ENCODE data around the gene VPS26B.

VPS26B gene

DNA sequence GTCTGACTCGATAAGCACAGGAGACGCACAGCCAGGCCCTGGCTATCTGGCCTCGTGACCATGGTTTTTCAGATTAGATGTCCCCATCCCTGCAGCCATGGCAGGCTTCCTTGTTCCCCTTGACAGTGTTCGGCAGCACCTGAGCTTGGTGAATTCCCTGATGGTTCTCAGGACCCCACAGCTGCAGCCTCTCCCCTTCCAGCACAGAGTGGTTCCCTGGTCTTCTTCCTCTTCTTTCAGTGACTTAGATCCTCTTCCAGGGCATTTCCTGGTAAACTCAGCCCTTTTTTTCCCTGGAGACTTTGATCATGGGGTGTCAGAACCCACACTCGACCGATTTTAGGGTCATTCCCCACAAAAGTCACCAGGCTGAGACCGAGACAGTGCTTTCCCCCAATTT lies 66.2 kb downstream of the VPS26B start:
- DNase-seq (ENCODE audit: low read depth), result no peak
- H3K4me3 ChIP-seq (ENCODE audit: low read length), result no peak overlapping the region
- TF ChIP-seq CTCF (conservative IDR thresholded peaks at IDR 0.05; ENCODE audit: low read length), result no peak

- no peak for TF ChIP-seq CTCF (conservative IDR thresholded peaks at IDR 0.05; ENCODE audit: low read length)
Measured at GRCh38 chr11:134291196-134291595, 66.7 kb downstream of the VPS26B start.

DNA sequence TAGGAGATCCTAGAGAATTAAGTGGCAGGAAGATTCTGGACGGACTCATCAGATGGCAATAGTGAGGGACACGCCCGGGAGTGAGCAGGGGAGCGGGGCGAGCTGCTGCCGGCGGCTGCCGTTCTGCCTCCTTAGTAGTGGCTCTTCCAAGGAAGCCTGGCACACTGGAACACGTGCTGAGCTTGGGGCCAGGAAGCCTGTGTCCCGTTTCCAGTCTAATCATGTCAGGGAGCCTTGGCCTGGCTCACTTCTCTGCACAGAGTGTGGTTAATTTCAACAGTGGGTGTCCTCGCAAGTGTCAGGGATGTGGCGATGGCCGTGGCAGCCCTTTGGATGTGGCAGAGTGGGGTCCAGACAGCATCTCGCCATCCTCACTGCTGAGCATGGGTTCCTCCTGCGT lies 68.2 kb downstream of the VPS26B start:
- no peak for DNase-seq (ENCODE audit: low read depth)
- no peak overlapping the region for H3K4me3 ChIP-seq (ENCODE audit: low read length)
- no peak for TF ChIP-seq CTCF (conservative IDR thresholded peaks at IDR 0.05; ENCODE audit: low read length)

More at GRCh38 chr11:134291196-134291595, 66.7 kb downstream of the VPS26B start:
- H3K4me3 ChIP-seq (ENCODE audit: low read length), result no peak overlapping the region
- DNase-seq (ENCODE audit: low read depth), result no peak

- no peak overlapping the region for H3K4me3 ChIP-seq (ENCODE audit: low read length)
- no peak for DNase-seq (ENCODE audit: low read depth)
- no peak for TF ChIP-seq CTCF (conservative IDR thresholded peaks at IDR 0.05; ENCODE audit: low read length)
Measured at GRCh38 chr11:134293119-134294113, 68.9 kb downstream of the VPS26B start.

GRCh38 chr11:134294664-134295063 lies 70.2 kb downstream of the VPS26B start:
- no peak overlapping the region for H3K4me3 ChIP-seq (ENCODE audit: low read length)
- DNase-seq (ENCODE audit: low read depth), result no peak
- TF ChIP-seq CTCF (conservative IDR thresholded peaks at IDR 0.05; ENCODE audit: low read length), result no peak

All from AG10803 (cell line).